ENCODE results near the gene PEMT. TPM values are rescaled to one million over a fixed set of nuclear protein-coding genes. Genes with fewer than 3 reads are reported as not detected.

Gene PEMT
- total and polyA plus RNA-seq, 2 donors (not counting 1 experiment from before 2014, with no cell fraction given), result 10.7 to 20.3 TPM

- DNase-seq, result no peak
- intact Hi-C loops (cut with micrococcal nuclease), result no loop called here
Measured at GRCh38 chr17:17503566-17504130, 87.9 kb downstream of the PEMT start.

More at GRCh38 chr17:17503566-17504130, 87.9 kb downstream of the PEMT start:
- H3K27me3 ChIP-seq (replicated peaks in 1 of 4; ENCODE audit: control extremely low read depth in 1 of 4, control insufficient read depth in 3 of 4, insufficient read depth in 4 of 4, low read length in 3 of 4), result peaks cover 0 to 2% (median 0%) of the 10 kb centered on the region in 4 experiments
- no peaks in the 10 kb centered on the region for H3K36me3 ChIP-seq (replicated peaks in 1 of 2; ENCODE audit: control extremely low read depth in 1 of 2, control insufficient read depth in 1 of 2, extremely low read depth in 1 of 2, insufficient read depth in 2 of 2, low read length in 1 of 2)
- ChIA-PET POLR2A (no interaction called here), CTCF (no interaction called here)
- Mint-ChIP-seq H3K4me1 (no peaks in the 10 kb centered on the region), H3K27ac (no peak overlapping the region), H3K9me3 (ENCODE audit: insufficient read depth) (no peaks in the 10 kb centered on the region), H3K4me3 (no peak overlapping the region), H3K27me3 (peaks cover 6% of the 10 kb centered on the region)
- ATAC-seq (ENCODE audit: low read depth), result no peak
- no peak overlapping the region for H3K27ac ChIP-seq (ENCODE audit: low read length in 2 of 2)
- 50% methylated on average over 4 of the region's 7 CpGs for WGBS (ENCODE audit: insufficient coverage)
- no peak overlapping the region for H3K9ac ChIP-seq (ENCODE audit: low read length)
- H3K4me2 ChIP-seq (replicated peaks; ENCODE audit: low read depth, low read length, poor library complexity, severe bottlenecking), result no peak overlapping the region
- no peaks in the 10 kb centered on the region for H4K20me1 ChIP-seq (ENCODE audit: control insufficient read depth, insufficient read depth, low read length, poor library complexity, severe bottlenecking)
- H2AFZ ChIP-seq (ENCODE audit: insufficient read depth, low read depth, low read length, poor library complexity, severe bottlenecking), result no peak overlapping the region
- H3K79me2 ChIP-seq (ENCODE audit: control insufficient read depth, insufficient read depth, low read length), result no peaks in the 10 kb centered on the region
- H3K9me3 ChIP-seq (ENCODE audit: control extremely low read depth in 1 of 3, control insufficient read depth in 2 of 3, insufficient read depth in 1 of 3, low read length in 2 of 3), result no peaks in the 10 kb centered on the region
- H3K4me1 ChIP-seq (ENCODE audit: control insufficient read depth in 2 of 2, insufficient read depth in 2 of 2, low read length in 2 of 2), result no peaks in the 10 kb centered on the region
- TF ChIP-seq CTCF (IDR thresholded peaks at IDR 0.05), result no peak
- no peak for TF ChIP-seq EZH2 (IDR thresholded peaks at IDR 0.05; ENCODE audit: borderline replicate concordance, insufficient read depth, low read depth, low read length, poor library complexity, severe bottlenecking)
- no peak overlapping the region for H3K4me3 ChIP-seq (ENCODE audit: control extremely low read depth in 1 of 5, extremely low read depth in 1 of 5, insufficient read depth in 1 of 5, low read depth in 2 of 5, low read length in 4 of 5)
